Activated naive CD4-positive, alpha-beta T cell treated with anti-CD3 and anti-CD28 coated beads for 36 hours (primary cell): ENCODE results near the gene KCNQ1. TPM values are rescaled to one million over a fixed set of nuclear protein-coding genes. Genes with fewer than 3 reads are reported as not detected.
A peak's percentile ranks its signal among the peaks of the same experiment; 100 is the strongest.

Experiments
- CTCF ChIA-PET: fragments of 350-600 bp; sonication (Branson Sonifier 250); formaldehyde crosslinking; loops from one replicate; lab custom pipeline; 2021; ENCODE audit warnings: antibody characterized with exemption; lab: Charles Lee
- DNase-seq: peaks from one replicate; pipeline ENCODE4 v3.0.0-alpha.2; 2020
- H3K27ac Mint-ChIP-seq: one replicate; pipeline ENCODE4 v1.8.0; 2021; ENCODE audit warnings: mild to moderate bottlenecking, mixed read lengths
- H3K27me3 Mint-ChIP-seq: one replicate; pipeline ENCODE4 v1.8.0; 2021; ENCODE audit warnings: low read depth, mixed read lengths
- H3K36me3 Mint-ChIP-seq: one replicate; pipeline ENCODE4 v1.8.0; 2021; ENCODE audit warnings: low read depth, mixed read lengths
- H3K4me1 Mint-ChIP-seq: one replicate; pipeline ENCODE4 v1.8.0; 2021; ENCODE audit warnings: low read depth, mixed read lengths
- H3K4me3 Mint-ChIP-seq: one replicate; pipeline ENCODE4 v1.8.0; 2021; ENCODE audit warnings: mild to moderate bottlenecking, moderate library complexity, mixed read lengths
- H3K9me3 Mint-ChIP-seq: one replicate; pipeline ENCODE4 v1.8.0; 2021; ENCODE audit warnings: mixed read lengths
- intact Hi-C: fragments of 100-400 bp; cut with micrococcal nuclease; formaldehyde crosslinking; loops from one replicate; pipeline ENCODE4 v1.15.1; 2023
- total RNA-seq, 2 experiments: library from RNA; stranded (reverse); gene quantifications; one replicate each; pipeline ENCODE4 v1.2.3, GENCODE V29; 2021

Gene KCNQ1
- total RNA-seq, 2 experiments from 2014 or later, result 10.6 to 10.8 TPM

GRCh38 chr11:2507945-2508749 is 63.3 kb downstream of the KCNQ1 start:
- H3K36me3 Mint-ChIP-seq, result no peaks in the 10 kb centered on the region
- CTCF ChIA-PET, result interaction anchor here (1.2 kb wide), 1 partner anchor 23 kb away, joined by 5 read pairs; no protein-coding TSS in a partner anchor
- peaks cover 7% of the 10 kb centered on the region for H3K4me1 Mint-ChIP-seq
- no peak for DNase-seq
- no peak overlapping the region for H3K4me3 Mint-ChIP-seq
- intact Hi-C loops, result no loop called here
- no peaks in the 10 kb centered on the region for H3K27me3 Mint-ChIP-seq
- no peak overlapping the region for H3K27ac Mint-ChIP-seq
- no peaks in the 10 kb centered on the region for H3K9me3 Mint-ChIP-seq

GRCh38 chr11:2508793-2509192 is 64.0 kb downstream of the KCNQ1 start:
- Mint-ChIP-seq H3K27ac (no peak overlapping the region), H3K4me3 (no peak overlapping the region), H3K27me3 (no peaks in the 10 kb centered on the region), H3K4me1 (peaks cover 7% of the 10 kb centered on the region), H3K9me3 (no peaks in the 10 kb centered on the region), H3K36me3 (no peaks in the 10 kb centered on the region)
- intact Hi-C loops, result no loop called here
- DNase-seq, result no peak
- CTCF ChIA-PET, result interaction anchor here (1.2 kb wide), 1 partner anchor 23 kb away, joined by 5 read pairs; no protein-coding TSS in a partner anchor

DNA sequence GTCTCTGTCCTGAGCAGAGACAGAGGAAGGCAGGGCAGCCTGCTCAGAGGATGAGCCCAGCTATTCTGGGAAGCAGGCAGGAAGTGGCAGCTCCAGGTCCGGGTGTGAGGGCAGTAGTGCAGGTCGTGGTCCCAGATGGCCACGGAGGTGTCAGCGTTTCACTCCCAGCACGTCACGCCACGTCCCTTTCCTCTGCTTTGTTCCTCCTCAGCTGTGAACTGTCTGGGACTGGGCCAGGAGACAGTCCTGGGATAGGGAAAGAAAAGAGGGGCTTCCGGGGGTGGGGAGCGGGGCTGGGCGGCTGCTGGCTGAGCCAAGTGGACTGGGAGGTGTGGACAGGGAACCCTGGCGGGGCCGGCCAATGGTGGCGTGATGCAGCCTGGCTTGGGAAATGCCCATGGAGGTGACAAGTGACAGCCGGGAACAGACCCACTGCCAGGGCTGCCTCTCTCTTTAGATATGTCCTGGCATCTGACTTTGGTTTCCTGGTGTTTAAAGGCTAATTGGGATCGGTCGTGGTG is 64.7 kb downstream of the KCNQ1 start:
- DNase-seq, result no peak
- intact Hi-C loops, result no loop called here
- Mint-ChIP-seq H3K36me3 (no peaks in the 10 kb centered on the region), H3K27ac (no peak overlapping the region), H3K9me3 (no peaks in the 10 kb centered on the region), H3K27me3 (no peaks in the 10 kb centered on the region), H3K4me3 (no peak overlapping the region), H3K4me1 (peaks cover 7% of the 10 kb centered on the region)
- CTCF ChIA-PET, result no interaction called here

DNA sequence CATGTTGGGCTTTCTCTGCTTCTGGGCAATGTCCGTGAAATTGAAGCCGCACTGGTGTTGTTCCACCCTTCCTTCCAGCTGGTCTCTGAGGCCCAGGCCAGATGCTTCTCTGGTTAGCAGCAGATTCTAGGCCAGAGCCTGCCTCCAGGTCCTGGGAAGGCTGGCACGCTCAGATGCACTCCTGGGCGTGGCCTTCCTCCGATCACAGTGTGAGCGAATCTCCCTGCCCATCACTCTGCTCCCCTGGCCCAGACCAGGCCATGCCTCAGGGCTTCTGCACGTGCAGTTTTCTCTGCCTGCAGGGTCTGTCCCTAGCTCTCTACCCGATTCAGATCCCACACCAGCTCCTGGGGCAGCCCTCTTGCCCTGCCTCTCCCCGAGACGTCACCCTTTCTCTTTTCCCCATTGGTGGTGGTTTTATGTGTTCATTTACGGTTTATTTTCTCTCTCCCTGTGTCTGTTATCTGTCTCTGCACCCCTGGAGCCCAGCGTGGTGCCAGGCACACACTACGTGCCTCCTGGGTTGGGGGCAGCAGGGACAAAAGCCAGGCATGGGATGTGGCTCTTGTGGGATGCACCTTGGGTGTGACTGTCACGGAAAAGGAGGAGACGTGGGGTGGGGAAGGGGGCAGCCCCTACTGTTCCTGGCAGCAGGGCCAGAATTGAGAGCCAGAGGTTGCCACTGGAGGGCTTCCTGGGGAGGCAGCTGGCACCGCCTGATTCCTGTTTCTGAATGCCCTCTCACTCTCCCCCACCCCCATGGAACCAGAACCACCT is 66.0 kb downstream of the KCNQ1 start:
- no peaks in the 10 kb centered on the region for H3K9me3 Mint-ChIP-seq
- H3K36me3 Mint-ChIP-seq, result no peaks in the 10 kb centered on the region
- H3K27ac Mint-ChIP-seq, result peak overlapping the region; percentile 6
- intact Hi-C loops, result no loop called here
- H3K4me3 Mint-ChIP-seq, result no peak overlapping the region
- CTCF ChIA-PET, result no interaction called here
- peaks cover 7% of the 10 kb centered on the region for H3K4me1 Mint-ChIP-seq
- DNase-seq, result no peak
- no peaks in the 10 kb centered on the region for H3K27me3 Mint-ChIP-seq

DNA sequence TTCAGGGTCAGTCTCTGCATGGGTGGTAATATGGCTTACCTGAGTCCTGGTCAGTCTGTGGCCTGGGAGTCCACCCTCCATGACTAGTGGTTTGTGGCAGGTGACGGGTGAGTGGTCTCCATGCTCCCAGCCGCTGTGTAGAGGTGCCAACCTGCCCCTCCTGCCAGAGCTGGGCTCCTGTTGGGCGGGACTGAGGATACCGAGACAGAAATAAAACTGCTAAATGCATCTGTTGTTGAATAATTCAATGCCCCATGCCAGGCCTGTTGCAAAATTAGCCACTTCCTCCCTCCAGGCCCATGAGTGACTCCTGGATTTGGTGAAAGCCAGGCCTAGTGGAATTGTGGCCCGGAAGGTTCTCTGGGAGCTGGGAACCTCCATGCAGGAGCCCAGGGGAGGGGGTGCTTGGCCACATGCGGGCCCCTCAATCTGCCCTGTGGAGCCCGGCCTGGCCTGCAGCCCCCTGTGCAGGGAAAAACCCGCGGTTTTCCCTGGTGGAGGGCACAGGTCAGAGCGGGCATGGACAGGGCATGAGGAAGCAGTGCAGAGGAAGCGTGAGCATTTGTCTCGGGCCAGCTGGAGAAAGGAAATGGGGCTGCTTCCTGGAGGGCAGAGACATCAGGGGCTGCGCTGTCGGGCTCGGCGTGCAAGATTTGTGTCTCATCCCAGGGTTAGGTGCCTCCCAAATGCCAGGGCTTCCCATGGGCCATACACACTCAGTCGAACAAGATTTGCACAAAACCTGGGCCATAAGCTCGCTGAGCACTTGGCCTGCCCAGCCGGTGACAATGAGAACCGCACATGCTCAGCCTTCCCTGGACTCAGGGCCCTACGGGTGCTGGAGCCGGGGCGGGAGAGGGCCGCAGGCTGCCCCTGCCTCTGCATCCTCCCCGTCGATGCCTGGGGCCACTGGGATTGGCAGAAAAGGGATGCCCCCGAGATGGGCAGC is 66.9 kb downstream of the KCNQ1 start:
- no peaks in the 10 kb centered on the region for H3K27me3 Mint-ChIP-seq
- no peak for DNase-seq
- CTCF ChIA-PET, result interaction anchor here (0.6 kb wide), 1 partner anchor 605 kb away, joined by 5 read pairs; no protein-coding TSS in a partner anchor
- peaks cover 7% of the 10 kb centered on the region for H3K4me1 Mint-ChIP-seq
- H3K27ac Mint-ChIP-seq, result no peak overlapping the region
- no peak overlapping the region for H3K4me3 Mint-ChIP-seq
- H3K9me3 Mint-ChIP-seq, result no peaks in the 10 kb centered on the region
- intact Hi-C loops, result no loop called here
- H3K36me3 Mint-ChIP-seq, result no peaks in the 10 kb centered on the region

- Mint-ChIP-seq H3K36me3 (no peaks in the 10 kb centered on the region), H3K4me1 (peaks cover 3% of the 10 kb centered on the region), H3K9me3 (no peaks in the 10 kb centered on the region), H3K27me3 (no peaks in the 10 kb centered on the region), H3K27ac (no peak overlapping the region), H3K4me3 (no peak overlapping the region)
- intact Hi-C loops, result no loop called here
- no peak for DNase-seq
- CTCF ChIA-PET, result interaction anchor here (0.6 kb wide), 1 partner anchor 604 kb away, joined by 5 read pairs; no protein-coding TSS in a partner anchor
Measured at GRCh38 chr11:2512431-2513407, 67.9 kb downstream of the KCNQ1 start.

DNA sequence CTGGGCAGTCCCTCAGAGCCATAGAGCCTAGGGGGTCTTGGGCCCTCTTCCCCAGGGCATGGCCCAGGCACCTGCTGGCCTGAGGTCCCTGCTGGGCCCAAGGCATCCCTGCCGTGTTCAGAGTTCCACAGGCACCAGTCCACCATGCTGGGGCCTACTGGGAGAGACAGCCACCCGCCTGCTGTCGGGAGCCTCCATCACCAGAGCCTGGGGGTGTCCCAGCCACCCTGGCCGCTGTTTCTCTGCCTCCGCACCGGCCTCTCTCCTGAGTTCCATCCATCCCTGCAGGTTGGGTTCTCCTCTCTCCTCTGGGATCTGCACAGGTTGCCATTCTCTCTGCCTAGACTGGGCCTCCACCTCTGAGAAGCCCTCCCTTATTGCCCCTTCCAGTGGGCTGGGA is 68.6 kb downstream of the KCNQ1 start:
- CTCF ChIA-PET, result no interaction called here
- intact Hi-C loops, result no loop called here
- Mint-ChIP-seq H3K36me3 (no peaks in the 10 kb centered on the region), H3K9me3 (no peaks in the 10 kb centered on the region), H3K4me3 (no peak overlapping the region), H3K27me3 (no peaks in the 10 kb centered on the region), H3K4me1 (peaks cover 3% of the 10 kb centered on the region), H3K27ac (no peak overlapping the region)
- DNase-seq, result no peak

DNA sequence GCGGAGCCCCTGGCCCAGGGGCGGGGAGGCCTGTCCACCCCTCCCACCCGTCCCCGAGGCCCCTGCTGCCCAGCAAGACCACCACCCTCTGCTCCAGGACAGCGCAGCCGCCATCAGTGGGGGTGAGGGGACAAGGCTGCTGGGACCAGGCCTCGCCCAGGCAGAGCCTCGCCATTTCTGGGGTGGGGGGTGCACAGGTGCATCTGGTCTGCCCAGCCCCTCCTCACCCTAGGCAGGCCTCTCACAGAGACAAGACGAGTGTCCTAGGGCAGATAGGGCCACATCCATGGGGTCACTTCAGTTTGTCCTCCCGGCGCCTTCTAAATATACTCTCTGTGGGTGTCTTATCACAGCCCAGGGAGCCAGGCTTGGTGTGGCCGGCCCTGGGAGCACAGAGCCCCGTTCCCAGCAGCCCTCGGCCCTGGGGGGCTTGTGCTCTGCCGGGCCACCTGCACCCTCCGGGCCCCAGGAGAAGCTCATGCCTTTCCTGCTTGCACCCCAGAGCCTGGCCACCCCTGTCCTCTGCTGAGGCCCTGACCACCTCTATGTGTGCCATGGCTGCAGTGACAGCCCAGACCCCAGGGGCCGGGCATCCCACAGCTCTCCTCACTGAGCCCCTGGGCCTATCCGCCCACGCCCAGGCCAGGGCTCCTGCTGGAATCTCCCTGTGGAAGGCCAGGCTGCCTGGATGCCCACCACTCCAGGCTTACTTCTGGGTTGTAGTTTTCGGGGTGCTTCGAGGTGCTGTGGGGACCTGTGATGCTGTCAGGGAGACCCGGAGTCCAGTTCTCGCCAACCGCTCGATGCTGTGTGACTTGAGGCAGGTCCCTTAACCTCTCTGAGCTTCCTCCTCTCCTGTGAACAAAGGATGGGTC is 70.8 kb downstream of the KCNQ1 start:
- no peak overlapping the region for H3K4me3 Mint-ChIP-seq
- H3K9me3 Mint-ChIP-seq, result no peaks in the 10 kb centered on the region
- intact Hi-C loops, result no loop called here
- DNase-seq, result peak; percentile 1
- no peaks in the 10 kb centered on the region for H3K36me3 Mint-ChIP-seq
- H3K27me3 Mint-ChIP-seq, result no peaks in the 10 kb centered on the region
- CTCF ChIA-PET, result interaction anchor here (1.0 to 1.5 kb wide), 3 partner anchors 15 to 95 kb away, joined by 3 to 4 read pairs (median 3); no protein-coding TSS in a partner anchor
- H3K4me1 Mint-ChIP-seq, result peaks cover 3% of the 10 kb centered on the region
- H3K27ac Mint-ChIP-seq, result no peak overlapping the region

- Mint-ChIP-seq H3K9me3 (no peaks in the 10 kb centered on the region), H3K4me1 (no peaks in the 10 kb centered on the region), H3K36me3 (no peaks in the 10 kb centered on the region), H3K27ac (no peak overlapping the region), H3K27me3 (no peaks in the 10 kb centered on the region), H3K4me3 (no peak overlapping the region)
- intact Hi-C loops, result no loop called here
- CTCF ChIA-PET, result interaction anchor here (1.0 kb wide), 1 partner anchor 96 kb away, joined by 4 read pairs; no protein-coding TSS in a partner anchor
- DNase-seq, result peak; percentile 1
Measured at GRCh38 chr11:2516276-2517015, 71.6 kb downstream of the KCNQ1 start.

GRCh38 chr11:2517016-2517385 is 72.2 kb downstream of the KCNQ1 start:
- H3K4me1 Mint-ChIP-seq, result no peaks in the 10 kb centered on the region
- DNase-seq, result no peak
- no peak overlapping the region for H3K4me3 Mint-ChIP-seq
- H3K27me3 Mint-ChIP-seq, result no peaks in the 10 kb centered on the region
- intact Hi-C loops, result no loop called here
- H3K9me3 Mint-ChIP-seq, result no peaks in the 10 kb centered on the region
- H3K27ac Mint-ChIP-seq, result no peak overlapping the region
- no peaks in the 10 kb centered on the region for H3K36me3 Mint-ChIP-seq
- CTCF ChIA-PET, result no interaction called here
